ENCODE measurements around the gene HECW1.

The HECW1 gene

DNA sequence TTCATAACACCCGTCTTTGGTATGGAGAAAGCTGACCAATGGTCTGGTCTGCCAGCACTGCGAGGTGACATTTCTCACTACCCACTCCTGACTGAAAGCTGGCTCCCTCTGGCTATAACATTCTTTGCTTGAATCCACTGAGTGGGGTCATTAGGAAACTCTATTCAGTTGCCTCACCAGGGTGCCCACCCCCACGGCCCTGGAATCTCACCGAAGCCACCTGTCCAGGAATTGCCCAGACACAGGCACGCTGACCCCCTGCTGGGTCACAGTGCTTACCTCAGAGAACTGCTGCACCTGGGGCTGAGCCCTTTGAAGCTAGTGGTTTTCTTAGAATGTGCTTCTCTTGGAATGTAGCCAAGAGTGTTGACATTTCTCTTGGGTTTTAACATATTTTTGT lies 28.6 kb downstream of the HECW1 start:
- H3K36me3 ChIP-seq (ENCODE audit: control insufficient read depth in 1 of 2, insufficient read depth in 2 of 2, low read length in 2 of 2) = no peaks in the 10 kb centered on the region
- no peaks in the 10 kb centered on the region for H3K9me3 ChIP-seq (ENCODE audit: control insufficient read depth in 1 of 2, low read length in 2 of 2)
- no peak overlapping the region for H3K27ac ChIP-seq (ENCODE audit: low read depth, low read length)
- no peak overlapping the region for H3K9ac ChIP-seq (ENCODE audit: low read depth in 1 of 2, low read length in 2 of 2)
- no peak overlapping the region for H3K4me3 ChIP-seq (ENCODE audit: low read depth in 1 of 2, low read length in 2 of 2)
- no peaks in the 10 kb centered on the region for H3K27me3 ChIP-seq (ENCODE audit: control insufficient read depth in 1 of 2, insufficient read depth in 2 of 2, low read length in 2 of 2)
- no peaks in the 10 kb centered on the region for H3K4me1 ChIP-seq (ENCODE audit: control insufficient read depth in 1 of 2, insufficient read depth in 2 of 2, low read length in 2 of 2)

DNA sequence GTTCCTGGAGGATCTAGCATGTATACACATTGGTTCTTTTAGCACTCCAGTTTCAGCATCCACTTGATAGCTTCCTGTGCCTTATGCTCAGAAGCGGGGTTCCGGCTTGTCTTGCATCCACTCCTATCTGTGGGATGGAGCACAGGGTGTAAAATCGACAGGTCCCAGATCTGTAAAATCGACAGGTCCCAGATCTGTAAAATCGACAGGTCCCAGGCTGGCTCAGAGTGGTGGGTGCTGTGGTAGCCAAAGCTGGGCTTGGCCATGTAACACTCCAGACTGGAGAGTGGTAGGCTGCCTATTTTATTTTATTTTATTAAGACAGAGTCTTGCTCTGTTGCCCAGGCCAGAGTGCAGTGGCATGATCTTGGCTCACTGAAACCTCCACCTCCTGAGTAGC lies 30.3 kb downstream of the HECW1 start:
- Histone ChIP-seq H3K36me3 (ENCODE audit: control insufficient read depth in 1 of 2, insufficient read depth in 2 of 2, low read length in 2 of 2) (no peaks in the 10 kb centered on the region), H3K9me3 (ENCODE audit: control insufficient read depth in 1 of 2, low read length in 2 of 2) (no peaks in the 10 kb centered on the region)

DNA sequence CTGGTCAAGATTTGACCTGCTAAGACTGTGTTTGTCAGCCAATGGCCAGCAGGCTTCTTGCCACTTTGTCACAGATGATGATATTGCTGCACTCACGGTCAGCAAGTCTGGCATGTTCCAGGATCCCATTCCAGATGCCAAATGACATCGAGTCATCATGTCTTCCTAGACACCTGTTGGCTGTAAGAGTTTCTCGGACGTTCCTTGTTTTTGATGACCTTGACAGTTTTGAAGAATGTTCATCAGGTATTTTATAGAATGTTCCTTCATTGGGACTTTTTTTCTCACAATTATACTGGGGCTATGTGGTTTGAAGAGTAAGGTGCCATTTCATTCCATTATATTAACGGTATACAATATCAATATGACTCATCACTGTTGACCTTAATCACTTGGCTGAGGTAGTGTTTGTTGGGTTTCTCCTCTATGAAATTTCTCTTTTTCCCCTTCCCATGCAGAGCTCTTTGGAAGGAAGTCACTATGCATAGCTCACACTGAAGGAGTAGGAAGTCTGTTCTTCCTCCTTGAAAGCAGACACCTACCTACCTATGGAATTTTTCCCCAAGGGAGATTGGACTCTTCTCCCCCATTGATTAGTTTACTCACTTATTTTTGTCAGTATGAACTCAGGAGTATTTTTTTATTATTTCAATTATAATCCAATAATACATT lies 31.6 kb downstream of the HECW1 start:
- H3K27me3 ChIP-seq (ENCODE audit: control insufficient read depth in 1 of 2, insufficient read depth in 2 of 2, low read length in 2 of 2) = no peaks in the 10 kb centered on the region
- no peak overlapping the region for H3K4me3 ChIP-seq (ENCODE audit: low read depth in 1 of 2, low read length in 2 of 2)
- no peaks in the 10 kb centered on the region for H3K4me1 ChIP-seq (ENCODE audit: control insufficient read depth in 1 of 2, insufficient read depth in 2 of 2, low read length in 2 of 2)
- H3K9ac ChIP-seq (ENCODE audit: low read depth in 1 of 2, low read length in 2 of 2) = no peak overlapping the region
- H3K9me3 ChIP-seq (ENCODE audit: control insufficient read depth in 1 of 2, low read length in 2 of 2) = no peaks in the 10 kb centered on the region
- H3K27ac ChIP-seq (ENCODE audit: low read depth, low read length) = no peak overlapping the region
- no peaks in the 10 kb centered on the region for H3K36me3 ChIP-seq (ENCODE audit: control insufficient read depth in 1 of 2, insufficient read depth in 2 of 2, low read length in 2 of 2)

More for the DNA sequence above, 30.3 kb downstream of the HECW1 start:
- no peak overlapping the region for H3K9ac ChIP-seq (ENCODE audit: low read depth in 1 of 2, low read length in 2 of 2)
- no peak overlapping the region for H3K27ac ChIP-seq (ENCODE audit: low read depth, low read length)
- H3K27me3 ChIP-seq (ENCODE audit: control insufficient read depth in 1 of 2, insufficient read depth in 2 of 2, low read length in 2 of 2) = no peaks in the 10 kb centered on the region
- no peak overlapping the region for H3K4me3 ChIP-seq (ENCODE audit: low read depth in 1 of 2, low read length in 2 of 2)
- H3K4me1 ChIP-seq (ENCODE audit: control insufficient read depth in 1 of 2, insufficient read depth in 2 of 2, low read length in 2 of 2) = no peaks in the 10 kb centered on the region

- no peaks in the 10 kb centered on the region for H3K4me1 ChIP-seq (ENCODE audit: control insufficient read depth in 1 of 2, insufficient read depth in 2 of 2, low read length in 2 of 2)
- H3K9ac ChIP-seq (ENCODE audit: low read depth in 1 of 2, low read length in 2 of 2) = no peak overlapping the region
- no peak overlapping the region for H3K4me3 ChIP-seq (ENCODE audit: low read depth in 1 of 2, low read length in 2 of 2)
- H3K36me3 ChIP-seq (ENCODE audit: control insufficient read depth in 1 of 2, insufficient read depth in 2 of 2, low read length in 2 of 2) = no peaks in the 10 kb centered on the region
- H3K27ac ChIP-seq (ENCODE audit: low read depth, low read length) = no peak overlapping the region
- H3K27me3 ChIP-seq (ENCODE audit: control insufficient read depth in 1 of 2, insufficient read depth in 2 of 2, low read length in 2 of 2) = no peaks in the 10 kb centered on the region
- no peaks in the 10 kb centered on the region for H3K9me3 ChIP-seq (ENCODE audit: control insufficient read depth in 1 of 2, low read length in 2 of 2)
Observed at GRCh38 chr7:43148161-43148731, 35.8 kb downstream of the HECW1 start.

DNA sequence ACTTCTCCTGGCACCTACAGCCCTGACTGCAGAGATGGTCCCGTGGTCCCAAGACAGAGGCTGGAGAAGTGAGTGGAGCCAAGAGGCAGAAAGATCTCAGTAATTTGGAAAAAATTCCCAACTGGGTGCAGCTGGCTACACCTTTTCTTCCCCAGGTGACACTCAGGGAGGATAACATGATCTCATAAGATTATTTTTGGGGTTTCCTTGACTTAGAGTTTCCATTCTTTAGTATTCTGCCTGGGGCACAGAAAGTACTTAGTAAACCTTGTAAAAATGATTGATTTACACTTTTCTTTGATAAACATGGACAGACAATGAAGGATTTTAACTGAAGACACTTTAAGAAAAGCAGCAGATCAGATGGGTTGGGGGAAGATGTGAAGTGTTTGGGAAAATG lies 38.6 kb downstream of the HECW1 start:
- H3K4me3 ChIP-seq (ENCODE audit: low read depth in 1 of 2, low read length in 2 of 2) = no peak overlapping the region
- no peaks in the 10 kb centered on the region for H3K9me3 ChIP-seq (ENCODE audit: control insufficient read depth in 1 of 2, low read length in 2 of 2)
- H3K27ac ChIP-seq (ENCODE audit: low read depth, low read length) = no peak overlapping the region
- H3K4me1 ChIP-seq (ENCODE audit: control insufficient read depth in 1 of 2, insufficient read depth in 2 of 2, low read length in 2 of 2) = no peaks in the 10 kb centered on the region
- no peaks in the 10 kb centered on the region for H3K27me3 ChIP-seq (ENCODE audit: control insufficient read depth in 1 of 2, insufficient read depth in 2 of 2, low read length in 2 of 2)
- H3K9ac ChIP-seq (ENCODE audit: low read depth in 1 of 2, low read length in 2 of 2) = no peak overlapping the region
- H3K36me3 ChIP-seq (ENCODE audit: control insufficient read depth in 1 of 2, insufficient read depth in 2 of 2, low read length in 2 of 2) = no peaks in the 10 kb centered on the region

DNA sequence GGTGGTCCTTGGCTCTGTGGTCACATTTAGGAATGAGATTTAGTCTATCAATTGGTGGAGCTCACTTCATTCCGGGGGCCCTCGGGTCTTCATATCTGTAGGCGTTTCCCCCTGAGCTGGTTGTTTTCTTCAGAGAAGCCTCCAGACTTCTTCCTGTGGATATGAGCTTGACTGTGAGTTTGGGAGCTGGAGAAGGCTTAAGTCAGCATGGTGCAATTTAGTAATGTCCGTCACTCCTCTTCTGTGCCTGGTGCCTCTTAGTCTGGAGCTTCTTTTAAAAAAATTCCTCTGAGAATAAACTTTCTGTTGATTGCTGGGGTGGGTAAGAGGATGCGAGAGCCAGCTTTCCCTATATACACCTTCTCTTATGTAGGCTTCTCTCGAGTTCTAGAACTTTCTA lies 40.2 kb downstream of the HECW1 start:
- Histone ChIP-seq H3K27ac (ENCODE audit: low read depth, low read length) (no peak overlapping the region), H3K9ac (ENCODE audit: low read depth in 1 of 2, low read length in 2 of 2) (no peak overlapping the region), H3K9me3 (ENCODE audit: control insufficient read depth in 1 of 2, low read length in 2 of 2) (no peaks in the 10 kb centered on the region), H3K27me3 (ENCODE audit: control insufficient read depth in 1 of 2, insufficient read depth in 2 of 2, low read length in 2 of 2) (no peaks in the 10 kb centered on the region), H3K4me1 (ENCODE audit: control insufficient read depth in 1 of 2, insufficient read depth in 2 of 2, low read length in 2 of 2) (no peaks in the 10 kb centered on the region), H3K4me3 (ENCODE audit: low read depth in 1 of 2, low read length in 2 of 2) (no peak overlapping the region), H3K36me3 (ENCODE audit: control insufficient read depth in 1 of 2, insufficient read depth in 2 of 2, low read length in 2 of 2) (no peaks in the 10 kb centered on the region)

DNA sequence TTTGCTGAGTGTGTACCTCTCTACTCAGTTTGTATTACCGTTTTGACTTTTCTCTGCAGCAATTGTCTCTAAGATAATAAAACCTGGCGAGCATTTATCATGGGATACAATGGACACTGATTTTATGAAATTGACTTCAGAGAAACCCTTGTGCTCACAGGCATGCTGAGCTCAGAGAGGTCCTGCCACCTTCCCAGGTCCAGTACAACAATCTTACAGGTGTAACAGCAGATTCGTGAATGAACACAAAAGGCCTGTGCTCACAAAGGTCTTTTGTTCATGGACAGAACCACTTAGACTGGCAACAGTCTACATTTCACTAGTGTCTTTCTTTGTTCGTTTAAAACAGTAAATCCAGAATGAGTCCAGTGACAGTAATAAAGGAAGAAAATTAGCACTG lies 43.2 kb downstream of the HECW1 start:
- no peaks in the 10 kb centered on the region for H3K27me3 ChIP-seq (ENCODE audit: control insufficient read depth in 1 of 2, insufficient read depth in 2 of 2, low read length in 2 of 2)
- no peaks in the 10 kb centered on the region for H3K9me3 ChIP-seq (ENCODE audit: control insufficient read depth in 1 of 2, low read length in 2 of 2)
- H3K36me3 ChIP-seq (ENCODE audit: control insufficient read depth in 1 of 2, insufficient read depth in 2 of 2, low read length in 2 of 2) = no peaks in the 10 kb centered on the region
- H3K4me3 ChIP-seq (ENCODE audit: low read depth in 1 of 2, low read length in 2 of 2) = no peak overlapping the region
- H3K4me1 ChIP-seq (ENCODE audit: control insufficient read depth in 1 of 2, insufficient read depth in 2 of 2, low read length in 2 of 2) = no peaks in the 10 kb centered on the region
- H3K27ac ChIP-seq (ENCODE audit: low read depth, low read length) = no peak overlapping the region
- no peak overlapping the region for H3K9ac ChIP-seq (ENCODE audit: low read depth in 1 of 2, low read length in 2 of 2)

- no peaks in the 10 kb centered on the region for H3K27me3 ChIP-seq (ENCODE audit: control insufficient read depth in 1 of 2, insufficient read depth in 2 of 2, low read length in 2 of 2)
- H3K36me3 ChIP-seq (ENCODE audit: control insufficient read depth in 1 of 2, insufficient read depth in 2 of 2, low read length in 2 of 2) = no peaks in the 10 kb centered on the region
- no peak overlapping the region for H3K4me3 ChIP-seq (ENCODE audit: low read depth in 1 of 2, low read length in 2 of 2)
- no peaks in the 10 kb centered on the region for H3K9me3 ChIP-seq (ENCODE audit: control insufficient read depth in 1 of 2, low read length in 2 of 2)
- no peaks in the 10 kb centered on the region for H3K4me1 ChIP-seq (ENCODE audit: control insufficient read depth in 1 of 2, insufficient read depth in 2 of 2, low read length in 2 of 2)
- H3K9ac ChIP-seq (ENCODE audit: low read depth in 1 of 2, low read length in 2 of 2) = no peak overlapping the region
- no peak overlapping the region for H3K27ac ChIP-seq (ENCODE audit: low read depth, low read length)
Observed at GRCh38 chr7:43163885-43164284, 51.4 kb downstream of the HECW1 start.

- no peaks in the 10 kb centered on the region for H3K36me3 ChIP-seq (ENCODE audit: control insufficient read depth in 1 of 2, insufficient read depth in 2 of 2, low read length in 2 of 2)
- H3K27me3 ChIP-seq (ENCODE audit: control insufficient read depth in 1 of 2, insufficient read depth in 2 of 2, low read length in 2 of 2) = no peaks in the 10 kb centered on the region
- no peak overlapping the region for H3K9ac ChIP-seq (ENCODE audit: low read depth in 1 of 2, low read length in 2 of 2)
- no peaks in the 10 kb centered on the region for H3K9me3 ChIP-seq (ENCODE audit: control insufficient read depth in 1 of 2, low read length in 2 of 2)
- H3K4me3 ChIP-seq (ENCODE audit: low read depth in 1 of 2, low read length in 2 of 2) = no peak overlapping the region
- H3K4me1 ChIP-seq (ENCODE audit: control insufficient read depth in 1 of 2, insufficient read depth in 2 of 2, low read length in 2 of 2) = no peaks in the 10 kb centered on the region
- H3K27ac ChIP-seq (ENCODE audit: low read depth, low read length) = no peak overlapping the region
Observed at GRCh38 chr7:43164757-43165156, 52.3 kb downstream of the HECW1 start.

GRCh38 chr7:43166686-43167085 lies 54.2 kb downstream of the HECW1 start:
- Histone ChIP-seq H3K4me3 (ENCODE audit: low read depth in 1 of 2, low read length in 2 of 2) (no peak overlapping the region), H3K9ac (ENCODE audit: low read depth in 1 of 2, low read length in 2 of 2) (no peak overlapping the region), H3K27me3 (ENCODE audit: control insufficient read depth in 1 of 2, insufficient read depth in 2 of 2, low read length in 2 of 2) (no peaks in the 10 kb centered on the region), H3K9me3 (ENCODE audit: control insufficient read depth in 1 of 2, low read length in 2 of 2) (no peaks in the 10 kb centered on the region), H3K27ac (ENCODE audit: low read depth, low read length) (no peak overlapping the region), H3K4me1 (ENCODE audit: control insufficient read depth in 1 of 2, insufficient read depth in 2 of 2, low read length in 2 of 2) (no peaks in the 10 kb centered on the region), H3K36me3 (ENCODE audit: control insufficient read depth in 1 of 2, insufficient read depth in 2 of 2, low read length in 2 of 2) (no peaks in the 10 kb centered on the region)

All from duodenal mucosa (tissue), 2 donors.